Body of pancreas (tissue), 4 donors: ENCODE measurements around the gene SPRR4.

Experiments
- POLR2A ChIP-seq, 3 donors: fragments of 450-650 bp; IDR thresholded peaks; one replicate each; pipeline ENCODE4 v1.6.1; 2016; ENCODE audit warnings: antibody characterized with exemption in 3 of 3, mild to moderate bottlenecking in 2 of 3
- TF ChIP-seq, protein P1 (sequence below), 7 experiments: fragments of 450-650 bp in 4 of 7; fragments of 200-600 bp in 3 of 7; sonication (generic) in 3 of 7; IDR thresholded peaks; one replicate each; pipeline ENCODE4 v1.5.1; 2016 to 2019; ENCODE audit warnings: antibody characterized with exemption in 7 of 7

- TF ChIP-seq, protein P1, sequence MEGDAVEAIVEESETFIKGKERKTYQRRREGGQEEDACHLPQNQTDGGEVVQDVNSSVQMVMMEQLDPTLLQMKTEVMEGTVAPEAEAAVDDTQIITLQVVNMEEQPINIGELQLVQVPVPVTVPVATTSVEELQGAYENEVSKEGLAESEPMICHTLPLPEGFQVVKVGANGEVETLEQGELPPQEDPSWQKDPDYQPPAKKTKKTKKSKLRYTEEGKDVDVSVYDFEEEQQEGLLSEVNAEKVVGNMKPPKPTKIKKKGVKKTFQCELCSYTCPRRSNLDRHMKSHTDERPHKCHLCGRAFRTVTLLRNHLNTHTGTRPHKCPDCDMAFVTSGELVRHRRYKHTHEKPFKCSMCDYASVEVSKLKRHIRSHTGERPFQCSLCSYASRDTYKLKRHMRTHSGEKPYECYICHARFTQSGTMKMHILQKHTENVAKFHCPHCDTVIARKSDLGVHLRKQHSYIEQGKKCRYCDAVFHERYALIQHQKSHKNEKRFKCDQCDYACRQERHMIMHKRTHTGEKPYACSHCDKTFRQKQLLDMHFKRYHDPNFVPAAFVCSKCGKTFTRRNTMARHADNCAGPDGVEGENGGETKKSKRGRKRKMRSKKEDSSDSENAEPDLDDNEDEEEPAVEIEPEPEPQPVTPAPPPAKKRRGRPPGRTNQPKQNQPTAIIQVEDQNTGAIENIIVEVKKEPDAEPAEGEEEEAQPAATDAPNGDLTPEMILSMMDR (IDR thresholded peaks at IDR 0.05), result no peak
- no peak for TF ChIP-seq POLR2A (IDR thresholded peaks at IDR 0.05)
Measured at GRCh38 chr1:152942161-152942560, 28.3 kb upstream of the SPRR4 start.
